Measurements from ENCODE around the gene IZUMO4. TPM values are rescaled to one million over a fixed set of nuclear protein-coding genes. Genes with fewer than 3 reads are reported as not detected.
"Not testable (repeated sequence)": the region's sequence is repeated elsewhere in the genome, so short reads cannot be mapped to it uniquely, and the experiment has no call there.

IZUMO4 gene
- total RNA-seq, 4 donors from 2014 or later, result 3.0 to 11.4 (median 3.2) TPM; not detected in 1

GRCh38 chr19:2089001-2089711 lies 7.6 kb upstream of the IZUMO4 start:
- no peak for DNase-seq
- H3K4me1 ChIP-seq, result peaks cover 77 to 100% (median 87%) of the 10 kb centered on the region in 3 donors
- H3K4me3 ChIP-seq, result peak overlapping the region in 2 of 4 donors; percentile 15 to 31
- peaks cover 0 to 10% (median 4%) of the 10 kb centered on the region in 3 donors for H3K36me3 ChIP-seq
- 31 to 37% methylated on average over 4 to 10 of the region's 16 CpGs for WGBS, 2 donors
- intact Hi-C loops (cut with DNase I), result no loop called here
- H3K9me3 ChIP-seq, result no peaks in the 10 kb centered on the region
- TF ChIP-seq POLR2A (IDR thresholded peaks at IDR 0.05) (no peak), CTCF (IDR thresholded peaks at IDR 0.05) (peak in 1 of 6 experiments; percentile 31)
- no peaks in the 10 kb centered on the region for H3K27me3 ChIP-seq
- peak overlapping the region; percentile 82 to 99 (median 92) for H3K27ac ChIP-seq

- H3K9me3 ChIP-seq, result no peaks in the 10 kb centered on the region
- peak overlapping the region in 2 of 4 donors; percentile 15 to 31 for H3K4me3 ChIP-seq
- no peak for TF ChIP-seq CTCF (IDR thresholded peaks at IDR 0.05)
- no peak for TF ChIP-seq POLR2A (IDR thresholded peaks at IDR 0.05)
- peaks cover 77 to 100% (median 92%) of the 10 kb centered on the region in 3 donors for H3K4me1 ChIP-seq
- DNase-seq, result no peak
- peaks cover 0 to 5% (median 4%) of the 10 kb centered on the region in 3 donors for H3K36me3 ChIP-seq
- 7% methylated on average over 2 of the region's 2 CpGs; no CpG with 5 or more reads in 1 of the 2 donors for WGBS, 2 donors
- H3K27ac ChIP-seq, result peak overlapping the region; percentile 82 to 99 (median 92)
- no peaks in the 10 kb centered on the region for H3K27me3 ChIP-seq
- intact Hi-C loops (cut with DNase I), result no loop called here
These were observed 7.0 kb upstream of the IZUMO4 start for GRCh38 chr19:2089727-2090053.

DNA sequence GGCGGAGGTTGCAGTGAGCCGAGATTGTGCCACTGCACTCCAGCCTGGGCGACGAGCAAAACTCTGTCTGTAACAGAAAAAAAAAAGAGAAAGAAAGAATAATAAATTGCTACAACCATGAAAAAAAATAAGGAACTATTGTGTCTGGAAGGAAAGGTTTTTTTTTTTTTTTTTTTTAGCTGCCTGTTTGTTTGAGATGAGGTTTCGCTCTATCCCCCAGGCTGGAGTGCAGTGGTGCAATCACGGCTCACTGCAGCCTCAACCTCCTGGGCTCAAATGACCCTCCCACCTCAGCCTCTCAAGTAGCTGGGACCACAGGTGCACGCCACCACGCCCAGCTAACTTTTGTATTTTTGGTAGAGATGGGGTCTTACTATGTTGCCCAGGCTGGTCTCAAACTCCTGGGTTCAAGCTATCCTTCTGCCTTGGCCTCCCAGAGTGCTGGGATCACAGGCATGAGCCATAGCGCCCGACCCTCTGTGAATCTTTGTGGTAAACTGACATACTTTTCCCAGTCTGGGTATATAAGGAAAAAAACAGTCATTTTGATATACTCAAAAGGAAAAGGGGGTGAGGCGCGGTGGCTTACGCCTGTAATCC lies 4.7 kb upstream of the IZUMO4 start:
- WGBS, 2 donors, result 72 to 87% methylated on average over 9 to 12 of the region's 13 CpGs

DNA sequence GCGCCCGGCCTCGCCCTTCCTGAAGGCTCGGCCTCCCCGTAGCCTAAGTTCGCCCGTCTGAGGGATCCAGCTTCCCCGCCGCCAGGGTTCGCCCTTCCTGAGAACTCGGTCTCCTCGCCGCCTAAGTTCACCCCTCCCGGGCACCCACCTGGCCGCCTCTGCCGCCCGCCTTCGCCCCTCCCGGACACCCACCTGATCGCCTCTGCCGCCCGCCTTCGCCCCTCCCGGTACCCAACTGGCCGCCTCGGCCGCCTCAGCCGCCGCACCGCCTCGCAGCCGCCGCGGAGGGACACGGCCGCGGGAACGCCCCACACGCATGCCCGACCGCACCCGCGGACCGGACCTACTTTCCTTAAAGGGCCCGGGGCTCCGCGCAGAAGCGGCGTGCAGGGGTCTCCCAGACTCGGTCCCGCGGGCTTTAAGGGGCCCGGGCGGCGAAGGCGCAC lies 658 bp upstream of the IZUMO4 start, which contains the start of gene MOB3A:
MOB3A (minus strand) TSS at position 293 of the 446 bp plus-strand sequence. CDS start 17,766 bp downstream, outside the sequence.
- peaks cover 42 to 62% (median 52%) of the 10 kb centered on the region in 3 donors for H3K4me1 ChIP-seq
- 0 to 5% methylated on average over 6 to 11 of the region's 56 CpGs for WGBS, 2 donors
- intact Hi-C loops (cut with DNase I), result no loop called here

More for the DNA sequence above, 4.7 kb upstream of the IZUMO4 start:
- H3K4me1 ChIP-seq, result peaks cover 72 to 90% (median 85%) of the 10 kb centered on the region in 3 donors
- H3K36me3 ChIP-seq; intact Hi-C loops (cut with DNase I); H3K4me3 ChIP-seq; H3K9me3 ChIP-seq; DNase-seq; H3K27me3 ChIP-seq: not testable (repeated sequence)
- H3K27ac ChIP-seq, result peak overlapping the region; percentile 96 to 99 (median 98)

More for the DNA sequence above, 658 bp upstream of the IZUMO4 start, which contains the start of gene MOB3A:
- Histone ChIP-seq H3K36me3 (peaks cover 6 to 23% (median 17%) of the 10 kb centered on the region in 3 donors), H3K27ac (peak within 1 kb of the TSS; percentile 96 to 99 (median 98)), H3K9me3 (no peaks in the 10 kb centered on the region), H3K4me3 (peak within 1 kb of the TSS; percentile 68 to 91 (median 83)), H3K27me3 (no peaks in the 10 kb centered on the region)
- TF ChIP-seq CTCF (IDR thresholded peaks at IDR 0.05), result peak; percentile 32 to 82 (median 60)
- TF ChIP-seq POLR2A (IDR thresholded peaks at IDR 0.05), result peak in 3 of 4 donors; percentile 36 to 95 (median 89)
- no peak for DNase-seq

All from esophagus squamous epithelium (tissue), 5 donors.